AG09309 (cell line): Measurements from ENCODE around the gene DYNLT1.
"Not testable (repeated sequence)": the region's sequence is repeated elsewhere in the genome, so short reads cannot be mapped to it uniquely, and the experiment has no call there.

Source experiments
- DNase-seq: peaks from one replicate; pipeline ENCODE4 v3.0.0-alpha.2; 2010; ENCODE audit warnings: low read depth
- H3K4me3 ChIP-seq: 2 replicates; pipeline ENCODE4 v1.5.1; 2011; ENCODE audit warnings: mild to moderate bottlenecking, low read depth, low read length, moderate library complexity; ENCODE audit not compliant: control insufficient read depth
- CTCF ChIP-seq: IDR thresholded peaks from 2 replicates; pipeline ENCODE4 v1.5.1; 2011; ENCODE audit warnings: mild to moderate bottlenecking, low read depth, low read length, inconsistent platforms; ENCODE audit not compliant: insufficient read depth, control insufficient read depth; ENCODE audit errors: missing control alignments

Gene DYNLT1

GRCh38 chr6:158662954-158663624 is 18.5 kb upstream of the DYNLT1 start:
- no peak for TF ChIP-seq CTCF
- no peak overlapping the region for H3K4me3 ChIP-seq
- peak; percentile 61 for DNase-seq

GRCh38 chr6:158662607-158662953 is 18.0 kb upstream of the DYNLT1 start:
- TF ChIP-seq CTCF: no peak
- DNase-seq: no peak
- H3K4me3 ChIP-seq: no peak overlapping the region

GRCh38 chr6:158661156-158661685 is 16.7 kb upstream of the DYNLT1 start:
- H3K4me3 ChIP-seq: no peak overlapping the region
- no peak for TF ChIP-seq CTCF
- DNase-seq: no peak

GRCh38 chr6:158660333-158660754 is 15.8 kb upstream of the DYNLT1 start:
- DNase-seq: no peak
- TF ChIP-seq CTCF: peak; percentile 70

GRCh38 chr6:158656986-158657385 is 12.4 kb upstream of the DYNLT1 start:
- H3K4me3 ChIP-seq, DNase-seq: not testable (repeated sequence)

More at GRCh38 chr6:158660333-158660754, 15.8 kb upstream of the DYNLT1 start:
- no peak overlapping the region for H3K4me3 ChIP-seq

GRCh38 chr6:158655569-158656450 is 11.3 kb upstream of the DYNLT1 start:
- TF ChIP-seq CTCF: no peak
- H3K4me3 ChIP-seq: no peak overlapping the region
- DNase-seq: no peak

- DNase-seq: no peak
- H3K4me3 ChIP-seq: no peak overlapping the region
- no peak for TF ChIP-seq CTCF
Observed at GRCh38 chr6:158654960-158655489, 10.5 kb upstream of the DYNLT1 start.
